IPS-15b (cell line): ENCODE measurements around the gene HBA2.
"Not testable (repeated sequence)": the region's sequence is repeated elsewhere in the genome, so short reads cannot be mapped to it uniquely, and the experiment has no call there.

ENCODE experiments used
- H3K27me3 ChIP-seq: one replicate; pipeline ENCODE4 v1.6.1; 2013; ENCODE audit warnings: low read length; ENCODE audit not compliant: control insufficient read depth, insufficient read depth
- H3K36me3 ChIP-seq: one replicate; pipeline ENCODE4 v1.6.1; 2013; ENCODE audit warnings: low read length; ENCODE audit not compliant: control insufficient read depth, insufficient read depth
- H3K4me1 ChIP-seq: one replicate; pipeline ENCODE4 v1.6.1; 2013; ENCODE audit warnings: mild to moderate bottlenecking, low read length; ENCODE audit not compliant: control insufficient read depth, insufficient read depth
- H3K4me3 ChIP-seq: one replicate; pipeline ENCODE4 v1.5.1; 2013; ENCODE audit warnings: low read depth, low read length
- H3K9ac ChIP-seq: one replicate; pipeline ENCODE4 v1.6.1; 2013; ENCODE audit warnings: low read depth, mild to moderate bottlenecking, low read length
- H3K9me3 ChIP-seq: one replicate; pipeline ENCODE4 v1.6.1; 2013; ENCODE audit warnings: mild to moderate bottlenecking, low read length; ENCODE audit not compliant: control insufficient read depth, insufficient read depth

Gene HBA2

GRCh38 chr16:172374-172941 is at the start of gene HBA2:
TSS of gene HBA2 (plus strand) at chr16:172876. CDS start at chr16:172913, 37 bp downstream.
- H3K36me3 ChIP-seq, H3K9ac ChIP-seq, H3K4me1 ChIP-seq, H3K9me3 ChIP-seq: not testable (repeated sequence)
- peaks cover 71% of the 10 kb centered on the region for H3K27me3 ChIP-seq
- peak within 1 kb of the TSS; percentile 18 for H3K4me3 ChIP-seq

- H3K27me3 ChIP-seq: not testable (repeated sequence)
These were observed 48.9 kb upstream of the HBA2 start for GRCh38 chr16:123558-124350.

GRCh38 chr16:125011-125410 is 47.7 kb upstream of the HBA2 start:
- Histone ChIP-seq H3K36me3 (no peaks in the 10 kb centered on the region), H3K4me1 (no peaks in the 10 kb centered on the region), H3K9me3 (no peaks in the 10 kb centered on the region), H3K9ac (no peak overlapping the region), H3K27me3 (no peaks in the 10 kb centered on the region), H3K4me3 (no peak overlapping the region)

More at GRCh38 chr16:123558-124350, 48.9 kb upstream of the HBA2 start:
- not testable (repeated sequence) for H3K4me1 ChIP-seq, H3K9me3 ChIP-seq, H3K4me3 ChIP-seq, H3K36me3 ChIP-seq, H3K9ac ChIP-seq

- H3K4me1 ChIP-seq: no peaks in the 10 kb centered on the region
- no peak overlapping the region for H3K4me3 ChIP-seq
- H3K9ac ChIP-seq: no peak overlapping the region
- no peaks in the 10 kb centered on the region for H3K9me3 ChIP-seq
- H3K36me3 ChIP-seq: no peaks in the 10 kb centered on the region
- H3K27me3 ChIP-seq: no peaks in the 10 kb centered on the region
These were observed 43.6 kb upstream of the HBA2 start for GRCh38 chr16:129075-129474.

- H3K9ac ChIP-seq: no peak overlapping the region
- H3K4me1 ChIP-seq: no peaks in the 10 kb centered on the region
- H3K27me3 ChIP-seq: no peaks in the 10 kb centered on the region
- H3K36me3 ChIP-seq: no peaks in the 10 kb centered on the region
- H3K9me3 ChIP-seq: no peaks in the 10 kb centered on the region
- H3K4me3 ChIP-seq: no peak overlapping the region
These were observed 42.0 kb upstream of the HBA2 start for GRCh38 chr16:130533-131173.

- H3K36me3 ChIP-seq: no peaks in the 10 kb centered on the region
- no peak overlapping the region for H3K9ac ChIP-seq
- no peaks in the 10 kb centered on the region for H3K4me1 ChIP-seq
- no peak overlapping the region for H3K4me3 ChIP-seq
- H3K9me3 ChIP-seq: no peaks in the 10 kb centered on the region
- no peaks in the 10 kb centered on the region for H3K27me3 ChIP-seq
These were observed 40.6 kb upstream of the HBA2 start for GRCh38 chr16:132120-132519.

- no peaks in the 10 kb centered on the region for H3K27me3 ChIP-seq
- no peaks in the 10 kb centered on the region for H3K9me3 ChIP-seq
- H3K36me3 ChIP-seq: no peaks in the 10 kb centered on the region
- H3K4me1 ChIP-seq: no peaks in the 10 kb centered on the region
- H3K9ac ChIP-seq: no peak overlapping the region
- no peak overlapping the region for H3K4me3 ChIP-seq
These were observed 39.0 kb upstream of the HBA2 start for GRCh38 chr16:133716-134115.

- Histone ChIP-seq H3K9me3 (no peaks in the 10 kb centered on the region), H3K36me3 (no peaks in the 10 kb centered on the region), H3K27me3 (peaks cover 2% of the 10 kb centered on the region), H3K4me3 (peak overlapping the region; percentile 54), H3K4me1 (no peaks in the 10 kb centered on the region), H3K9ac (peak overlapping the region; percentile 54)
These were observed 34.6 kb upstream of the HBA2 start for GRCh38 chr16:138049-138417.

- Histone ChIP-seq H3K36me3 (no peaks in the 10 kb centered on the region), H3K4me1 (no peaks in the 10 kb centered on the region), H3K9me3 (no peaks in the 10 kb centered on the region), H3K9ac (no peak overlapping the region), H3K27me3 (peaks cover 2% of the 10 kb centered on the region), H3K4me3 (no peak overlapping the region)
These were observed 32.4 kb upstream of the HBA2 start for GRCh38 chr16:140175-140857.

GRCh38 chr16:142405-142967 is 30.2 kb upstream of the HBA2 start:
- H3K4me1 ChIP-seq: no peaks in the 10 kb centered on the region
- no peaks in the 10 kb centered on the region for H3K9me3 ChIP-seq
- no peak overlapping the region for H3K4me3 ChIP-seq
- peaks cover 2% of the 10 kb centered on the region for H3K27me3 ChIP-seq
- no peak overlapping the region for H3K9ac ChIP-seq
- no peaks in the 10 kb centered on the region for H3K36me3 ChIP-seq

- H3K9ac ChIP-seq: no peak overlapping the region
- no peaks in the 10 kb centered on the region for H3K4me1 ChIP-seq
- no peaks in the 10 kb centered on the region for H3K36me3 ChIP-seq
- H3K4me3 ChIP-seq: no peak overlapping the region
- peaks cover 2% of the 10 kb centered on the region for H3K27me3 ChIP-seq
- H3K9me3 ChIP-seq: no peaks in the 10 kb centered on the region
These were observed 29.6 kb upstream of the HBA2 start for GRCh38 chr16:143047-143446.
